Skin epidermis (tissue), 12 donors: Measurements from ENCODE around the gene DACT3.
A peak's percentile ranks its signal among the peaks of the same experiment; 100 is the strongest.

Source experiments
- H3K27ac ChIP-seq, 21 experiments: fragments of 200-600 bp; sonication (generic) in 11 of 21; one replicate each; pipeline ENCODE4 v1.5.0; 2020; ENCODE audit warnings: mild to moderate bottlenecking in 3 of 21, inconsistent platforms in 2 of 21, moderate library complexity in 2 of 21
- H3K4me3 ChIP-seq, 7 experiments: fragments of 200-600 bp; sonication (generic) in 2 of 7; one replicate each; pipeline ENCODE4 v1.5.0; 2020; ENCODE audit warnings: inconsistent platforms in 2 of 7, mild to moderate bottlenecking in 2 of 7, moderate library complexity in 1 of 7

The DACT3 gene, protein sequence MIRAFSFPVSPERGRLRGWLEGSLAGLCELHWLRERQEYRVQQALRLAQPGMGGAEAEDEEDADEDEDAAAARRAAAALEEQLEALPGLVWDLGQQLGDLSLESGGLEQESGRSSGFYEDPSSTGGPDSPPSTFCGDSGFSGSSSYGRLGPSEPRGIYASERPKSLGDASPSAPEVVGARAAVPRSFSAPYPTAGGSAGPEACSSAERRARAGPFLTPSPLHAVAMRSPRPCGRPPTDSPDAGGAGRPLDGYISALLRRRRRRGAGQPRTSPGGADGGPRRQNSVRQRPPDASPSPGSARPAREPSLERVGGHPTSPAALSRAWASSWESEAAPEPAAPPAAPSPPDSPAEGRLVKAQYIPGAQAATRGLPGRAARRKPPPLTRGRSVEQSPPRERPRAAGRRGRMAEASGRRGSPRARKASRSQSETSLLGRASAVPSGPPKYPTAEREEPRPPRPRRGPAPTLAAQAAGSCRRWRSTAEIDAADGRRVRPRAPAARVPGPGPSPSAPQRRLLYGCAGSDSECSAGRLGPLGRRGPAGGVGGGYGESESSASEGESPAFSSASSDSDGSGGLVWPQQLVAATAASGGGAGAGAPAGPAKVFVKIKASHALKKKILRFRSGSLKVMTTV

DNA sequence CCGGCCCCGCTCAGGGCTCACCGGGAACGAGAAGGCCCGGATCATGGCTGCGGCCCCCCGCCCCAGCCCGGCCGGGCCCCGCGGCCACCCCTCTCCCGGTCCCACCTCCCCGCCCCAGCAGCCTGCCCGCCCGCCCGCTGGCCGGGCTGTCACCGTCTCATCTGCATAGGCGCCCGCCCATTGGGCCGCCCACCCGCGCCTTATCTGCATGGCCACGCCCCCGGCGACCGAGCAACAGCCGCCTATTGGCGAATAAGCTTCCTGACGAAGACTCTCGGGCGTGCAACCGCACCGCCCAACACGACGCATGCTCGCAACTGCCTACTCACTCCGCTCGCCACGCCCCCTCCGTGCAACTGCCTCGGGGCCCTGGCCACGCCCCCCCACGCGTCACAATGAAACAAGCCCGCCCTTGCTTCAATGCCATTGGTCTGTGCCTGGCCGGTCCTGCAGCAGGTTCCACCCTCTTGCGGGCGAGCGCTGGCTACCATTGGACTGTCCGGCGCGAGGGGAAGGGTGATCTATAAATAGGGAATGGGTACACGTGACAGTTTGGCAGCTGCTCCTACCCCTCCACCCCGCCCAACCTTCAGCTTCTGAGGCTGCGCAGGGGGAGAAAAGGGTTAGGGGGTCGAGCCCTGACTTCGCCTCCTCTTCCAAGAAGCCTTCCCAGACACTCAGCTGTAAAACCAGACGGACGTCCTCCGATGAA lies at the start of gene DACT3:
Gene DACT3 (minus strand): TSS at position 163 of the 712 bp plus-strand sequence. CDS start 118 bp downstream, at position 45.
- Histone ChIP-seq H3K27ac (peak within 1 kb of the TSS in 17 of 21 experiments; percentile 0 to 83 (median 47)), H3K4me3 (peak within 1 kb of the TSS; percentile 43 to 57 (median 49))

DNA sequence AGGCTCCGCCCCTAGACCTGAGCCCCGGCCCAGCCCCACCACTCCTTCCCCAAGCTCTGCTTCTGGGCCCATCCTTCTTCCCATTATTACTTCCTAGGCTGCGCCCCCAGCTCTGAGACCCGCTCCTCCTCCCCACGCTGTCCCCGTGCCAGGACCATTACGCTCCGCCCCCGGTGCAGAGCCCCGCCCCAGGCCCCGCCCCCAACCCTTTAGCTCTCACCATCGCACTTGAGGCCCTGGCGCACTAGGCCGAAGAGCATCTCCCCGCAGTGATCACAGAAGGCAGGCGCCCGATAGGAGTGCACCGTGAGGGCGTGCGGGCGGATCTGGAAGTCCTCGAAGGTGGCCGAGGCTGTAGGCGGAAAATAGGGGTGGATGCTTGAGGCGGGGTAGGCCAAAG lies 49.7 kb upstream of the DACT3 start:
- Histone ChIP-seq H3K27ac (no peak overlapping the region), H3K4me3 (no peak overlapping the region)

DNA sequence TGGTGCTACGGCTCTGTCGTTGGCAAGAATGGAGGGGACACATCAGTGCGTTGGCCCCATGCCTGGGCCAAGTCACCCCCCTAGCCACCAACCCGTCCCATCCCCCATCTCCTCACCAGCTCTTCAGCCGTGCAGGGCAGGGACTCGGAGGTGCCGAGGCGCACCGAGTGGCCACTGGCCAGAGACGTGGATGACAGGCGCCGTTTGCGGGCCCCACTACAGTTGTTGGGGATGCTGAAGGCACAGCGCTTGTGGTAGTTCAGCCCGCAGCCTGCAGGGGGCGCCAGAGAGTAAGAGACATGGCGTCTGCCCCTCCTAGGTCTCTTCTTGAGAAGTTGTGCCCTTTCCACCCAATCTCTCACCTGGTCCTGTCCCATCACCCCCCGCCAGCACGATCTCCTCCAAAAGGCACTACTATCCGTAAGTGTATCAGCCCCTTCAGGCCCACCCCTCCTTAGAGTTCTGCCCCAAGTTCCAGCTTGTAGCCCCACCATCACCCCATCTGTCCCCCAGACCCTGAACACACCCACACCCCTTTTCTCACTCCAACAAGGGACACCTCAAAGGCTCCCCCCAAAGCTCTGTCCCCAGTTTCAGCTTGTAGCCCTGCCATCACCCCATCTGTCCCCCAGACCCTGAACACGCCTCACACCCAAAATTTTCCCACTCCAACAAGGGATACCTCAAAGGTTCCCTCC lies 43.5 kb upstream of the DACT3 start:
- no peak overlapping the region for H3K4me3 ChIP-seq
- no peak overlapping the region for H3K27ac ChIP-seq

DNA sequence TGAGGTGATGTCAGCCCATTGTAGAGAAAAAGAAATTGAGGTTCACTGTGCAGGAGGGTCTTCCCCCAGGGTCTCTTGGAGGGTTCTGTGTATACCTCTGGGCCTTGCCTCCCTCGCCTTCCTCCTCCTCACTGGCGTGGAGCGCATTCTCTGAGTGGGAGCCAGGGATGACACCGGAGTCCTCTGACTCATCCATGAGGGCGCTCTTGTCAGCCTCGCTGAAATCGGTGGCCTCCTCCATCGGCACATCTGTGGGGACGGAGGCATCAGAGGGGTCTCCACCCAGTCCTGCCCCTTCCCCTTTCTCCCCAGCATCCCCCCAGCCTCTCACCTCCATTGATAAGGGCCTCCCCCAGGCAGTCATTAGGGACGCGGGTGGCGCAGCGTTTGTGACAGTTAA lies 39.7 kb upstream of the DACT3 start:
- Histone ChIP-seq H3K27ac (no peak overlapping the region), H3K4me3 (no peak overlapping the region)

DNA sequence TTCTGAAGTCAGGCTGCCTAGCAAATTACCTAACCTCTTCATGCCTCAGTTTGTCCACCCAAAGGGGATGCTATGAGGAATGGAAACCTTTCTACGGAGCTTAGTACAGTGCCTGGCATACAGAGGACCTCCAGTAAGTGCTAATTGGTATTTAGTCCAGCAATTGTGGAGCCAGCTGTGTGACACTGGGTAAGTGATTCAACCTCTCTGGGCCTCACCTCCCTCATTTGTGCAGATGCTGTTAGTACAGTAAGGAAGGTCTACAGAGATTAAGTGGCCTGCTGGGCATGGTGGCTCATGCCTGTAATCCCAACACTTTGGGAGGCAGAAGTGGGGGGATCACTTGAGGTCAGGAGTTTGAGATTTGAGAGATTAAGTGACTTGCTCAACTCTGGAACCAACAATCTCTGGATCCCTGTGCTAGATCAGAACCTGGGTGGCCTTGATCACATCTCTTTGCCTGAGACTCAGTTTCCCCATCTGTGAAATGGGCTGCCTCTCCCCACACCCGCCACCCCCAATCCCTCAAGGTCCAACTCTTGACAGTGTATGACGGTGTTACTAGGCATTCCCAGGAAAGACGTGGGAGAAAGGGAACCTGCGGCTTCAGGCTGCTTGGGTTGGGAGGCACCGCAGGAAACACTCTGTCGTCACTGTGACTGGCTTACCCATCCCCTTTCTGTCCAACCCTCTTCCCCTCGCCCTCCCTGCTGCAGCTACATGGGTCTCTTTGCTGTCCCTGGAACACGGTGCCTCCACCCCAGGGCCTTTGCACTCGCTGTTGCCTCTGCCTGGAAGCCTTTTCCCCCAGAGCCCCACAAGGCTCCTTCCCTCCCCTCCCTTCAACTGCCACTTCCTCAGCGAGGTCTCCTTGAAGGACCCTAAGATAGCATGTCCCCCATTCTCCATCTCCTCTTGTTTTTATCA lies 37.7 kb upstream of the DACT3 start:
- H3K4me3 ChIP-seq: no peak overlapping the region
- no peak overlapping the region for H3K27ac ChIP-seq

DNA sequence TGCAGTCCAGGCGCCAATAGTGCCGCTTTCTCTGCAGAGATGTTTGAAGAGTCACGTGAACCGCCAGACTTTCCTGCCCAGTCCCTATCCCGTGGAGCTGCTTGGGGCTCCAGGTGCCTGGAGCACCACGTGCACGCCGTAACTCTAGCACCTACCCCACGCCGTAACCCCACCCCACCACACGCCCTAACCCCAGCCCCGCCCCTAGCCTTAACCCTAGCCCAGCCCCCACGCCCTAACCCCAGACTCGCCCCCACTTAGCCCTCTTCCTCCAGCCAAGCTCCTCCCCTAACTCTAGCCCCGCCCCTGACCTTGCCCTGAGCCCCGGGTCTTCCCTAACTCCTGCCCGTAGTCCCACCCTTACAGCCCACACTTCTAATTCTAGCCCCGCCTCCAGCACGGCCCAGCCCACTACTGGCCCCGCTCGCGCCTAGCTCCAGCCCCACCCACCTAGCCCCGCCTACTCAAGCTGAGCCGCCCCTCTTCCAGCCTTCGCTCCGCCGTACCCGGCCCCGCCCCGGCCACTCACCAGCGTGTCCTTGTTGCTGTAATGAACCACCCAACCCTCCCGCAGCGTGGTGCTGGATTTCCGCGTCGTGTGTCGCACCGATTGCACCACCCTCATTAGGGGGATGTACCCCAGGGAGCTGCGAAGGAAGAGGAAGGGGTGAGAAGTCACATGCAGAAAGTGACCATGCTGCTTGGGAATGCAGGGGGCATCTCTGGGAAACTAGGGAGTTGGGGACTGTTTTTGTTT lies 36.4 kb upstream of the DACT3 start:
- Histone ChIP-seq H3K27ac (peak overlapping the region in 2 of 21 experiments; percentile 6 to 14), H3K4me3 (no peak overlapping the region)

DNA sequence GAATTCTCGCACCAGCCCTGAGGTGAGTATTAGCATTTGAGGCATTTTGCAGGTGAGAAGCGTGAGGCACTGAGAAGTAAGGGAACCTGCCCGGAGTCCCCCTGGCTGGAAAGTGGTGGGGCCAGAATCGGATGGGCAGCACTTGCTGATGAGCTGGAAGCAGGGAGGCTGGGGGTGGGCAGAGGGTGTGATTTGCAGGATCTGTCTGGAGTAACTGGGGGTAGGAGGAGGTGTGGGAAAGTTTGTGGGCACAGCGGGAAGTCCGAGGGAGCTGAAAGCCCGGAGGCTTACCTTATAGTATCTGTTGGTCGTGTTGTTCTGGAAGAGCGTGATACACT lies 35.9 kb upstream of the DACT3 start:
- Histone ChIP-seq H3K4me3 (no peak overlapping the region), H3K27ac (no peak overlapping the region)

DNA sequence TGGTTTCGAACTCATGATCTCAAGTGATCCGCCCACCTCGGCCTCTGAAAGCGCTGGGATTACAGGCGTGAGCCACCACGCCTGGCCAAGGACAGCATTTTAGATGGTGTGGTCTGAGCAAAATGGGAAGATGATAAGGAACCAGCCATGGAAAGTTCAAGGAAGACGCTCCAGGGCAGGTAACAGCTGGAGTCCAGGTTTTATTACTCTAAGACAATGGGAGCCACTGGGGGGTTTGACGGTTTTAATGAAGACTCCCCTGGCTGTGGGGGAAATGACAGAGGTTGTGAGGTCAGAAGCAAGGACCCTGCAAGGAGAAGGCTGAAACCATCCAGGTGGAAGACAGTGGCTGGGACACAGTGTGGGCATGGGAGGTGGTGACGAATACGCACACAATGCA lies 35.1 kb upstream of the DACT3 start:
- H3K4me3 ChIP-seq: no peak overlapping the region
- H3K27ac ChIP-seq: no peak overlapping the region

DNA sequence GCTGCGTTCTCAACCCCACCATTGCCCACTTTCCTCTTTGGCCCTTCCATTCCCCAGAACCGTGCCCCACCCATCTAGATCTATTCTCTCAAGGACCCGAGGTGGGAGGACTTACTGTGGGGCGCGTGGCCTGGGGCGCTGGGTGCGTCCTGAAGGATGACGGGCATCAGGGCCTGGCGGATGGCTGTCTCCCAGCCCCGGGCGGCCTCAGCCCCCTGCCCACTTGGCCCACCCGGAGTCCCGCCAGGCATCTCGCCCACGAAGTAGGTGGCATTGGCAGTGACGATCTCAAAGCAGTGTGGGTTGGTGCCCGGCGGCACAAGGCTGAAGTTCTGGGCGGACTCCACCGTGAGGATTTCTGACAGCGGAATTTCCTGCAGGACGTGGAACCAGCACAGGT lies 32.8 kb upstream of the DACT3 start:
- H3K27ac ChIP-seq: no peak overlapping the region

DNA sequence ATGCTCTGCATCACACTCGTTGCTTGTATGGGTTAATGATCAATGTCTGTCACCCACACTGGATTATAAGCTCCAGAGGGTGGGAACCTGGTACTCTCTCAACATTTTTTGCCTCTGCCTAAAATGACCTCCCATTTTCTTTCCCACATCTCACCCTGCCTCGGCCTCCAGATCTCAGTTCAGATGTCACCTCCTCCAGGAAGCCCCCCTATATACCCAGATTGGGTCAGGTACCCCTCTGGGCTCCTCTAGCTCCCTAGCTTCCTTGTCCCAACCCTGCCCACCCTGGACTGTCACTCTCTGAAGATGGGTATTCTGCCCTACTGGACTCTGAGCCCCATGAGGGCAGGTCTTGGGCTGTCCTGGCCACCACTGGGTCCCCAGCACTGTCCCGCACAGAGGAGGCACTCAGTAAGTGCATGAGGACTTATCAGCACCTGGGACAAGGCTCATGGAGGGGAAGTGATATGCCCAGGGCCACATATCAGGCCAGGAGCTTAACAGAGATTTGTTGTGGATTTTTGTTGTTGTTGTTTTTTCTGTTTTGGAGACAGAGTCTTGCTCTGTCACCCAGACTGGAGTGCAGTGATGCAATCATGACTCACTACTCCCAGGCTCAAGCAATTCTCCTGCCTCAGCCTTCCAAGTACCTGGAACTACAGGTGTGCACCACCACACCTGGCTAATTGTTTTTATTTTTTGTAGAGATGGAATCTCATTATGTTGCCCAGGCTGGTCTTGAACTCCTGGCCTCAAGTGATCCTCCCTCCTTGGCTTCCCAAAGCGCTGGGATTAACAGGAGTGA lies 32.1 kb upstream of the DACT3 start:
- H3K27ac ChIP-seq: no peak overlapping the region
- no peak overlapping the region for H3K4me3 ChIP-seq

More for the DNA sequence above, 32.8 kb upstream of the DACT3 start:
- H3K4me3 ChIP-seq: no peak overlapping the region

DNA sequence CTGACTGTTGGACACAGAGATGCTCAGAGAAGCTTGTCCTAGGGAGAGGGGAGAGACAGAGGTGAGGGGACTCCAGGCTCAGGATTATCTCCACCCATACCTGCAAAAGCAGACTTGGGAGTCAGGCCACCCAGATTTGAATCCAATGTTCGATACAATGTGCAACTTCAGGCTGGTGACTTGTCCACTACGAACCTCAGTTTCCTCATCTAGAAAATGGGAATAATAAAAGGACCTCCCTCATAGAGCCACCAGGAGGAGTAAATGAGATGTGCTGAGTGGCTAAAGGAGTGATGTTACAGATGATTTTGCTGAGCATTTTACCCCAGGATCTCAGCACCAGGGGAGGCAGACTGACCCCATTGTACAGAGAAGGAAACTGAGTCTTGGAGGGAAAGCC lies 31.0 kb upstream of the DACT3 start:
- Histone ChIP-seq H3K27ac (no peak overlapping the region), H3K4me3 (no peak overlapping the region)

DNA sequence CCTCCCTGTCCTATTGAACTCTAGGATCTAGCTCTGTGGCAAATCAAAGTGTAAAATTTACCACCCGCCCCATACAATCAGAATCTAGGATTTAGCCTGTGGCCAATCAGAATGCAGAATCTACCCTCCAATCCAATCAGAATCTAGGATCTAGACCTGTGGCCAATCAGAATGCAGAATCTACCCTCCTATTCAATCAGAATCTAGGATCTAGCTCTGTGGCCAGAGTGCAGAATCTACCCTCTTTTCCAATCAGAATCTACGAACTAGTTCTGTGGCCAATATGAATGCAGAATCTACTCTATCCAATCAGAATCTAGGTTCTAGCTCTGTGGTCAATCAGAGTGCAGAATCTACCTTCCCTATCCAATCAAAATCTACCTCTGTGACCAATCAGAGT lies 30.1 kb upstream of the DACT3 start:
- H3K27ac ChIP-seq: no peak overlapping the region
- H3K4me3 ChIP-seq: no peak overlapping the region

DNA sequence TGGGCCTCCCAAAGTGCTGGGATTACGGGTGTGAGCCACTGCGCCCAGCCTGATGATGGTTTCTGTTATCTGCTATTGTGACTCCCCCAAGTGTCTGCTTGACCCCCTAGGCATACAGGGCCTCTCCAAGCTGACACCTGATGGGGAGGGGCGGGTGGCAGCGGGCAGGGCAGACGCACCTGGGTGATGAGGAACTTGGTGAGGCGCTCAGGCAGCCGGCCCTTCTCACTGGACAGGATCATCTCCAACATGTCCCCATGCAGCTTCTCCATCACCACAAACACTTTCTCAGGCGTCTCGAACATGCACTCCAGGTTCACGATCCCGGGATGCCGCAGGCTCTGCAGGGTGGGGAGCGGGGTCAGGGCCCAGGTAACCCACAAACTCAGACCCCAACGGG lies 28.4 kb upstream of the DACT3 start:
- Histone ChIP-seq H3K4me3 (no peak overlapping the region), H3K27ac (no peak overlapping the region)

DNA sequence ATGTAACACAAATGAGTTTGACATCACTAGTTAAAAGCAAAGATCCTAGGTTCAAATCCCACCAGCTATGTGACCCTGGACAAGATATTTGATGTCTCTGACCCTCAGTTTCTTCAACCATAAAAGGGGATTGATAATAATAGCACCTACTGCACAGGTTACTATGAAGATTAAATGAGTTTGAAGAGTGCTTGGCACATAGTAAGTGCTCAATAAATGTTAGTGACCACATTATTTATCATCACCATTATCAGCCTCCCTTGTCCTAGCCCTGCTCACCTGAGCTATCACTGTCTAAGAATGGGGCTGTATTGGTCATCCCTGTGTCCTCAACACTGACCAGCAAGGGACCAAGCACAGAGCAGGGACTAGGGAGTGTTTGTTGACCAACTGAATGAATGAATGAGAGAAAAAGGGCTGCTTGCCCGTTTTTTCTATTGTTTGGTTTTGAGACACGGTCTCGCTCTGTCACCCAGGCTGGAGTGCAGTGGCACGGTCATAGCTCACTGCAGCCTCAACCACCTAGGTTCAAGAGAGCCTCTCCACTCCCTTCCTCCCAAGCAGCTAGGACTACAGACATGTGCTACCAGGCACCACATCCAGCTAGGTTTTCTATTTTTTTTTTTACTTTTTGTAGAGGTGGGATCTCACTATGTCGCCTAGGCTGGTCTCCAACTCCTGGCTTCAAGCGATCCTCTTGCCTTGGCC lies 26.6 kb upstream of the DACT3 start:
- Histone ChIP-seq H3K4me3 (no peak overlapping the region), H3K27ac (no peak overlapping the region)

DNA sequence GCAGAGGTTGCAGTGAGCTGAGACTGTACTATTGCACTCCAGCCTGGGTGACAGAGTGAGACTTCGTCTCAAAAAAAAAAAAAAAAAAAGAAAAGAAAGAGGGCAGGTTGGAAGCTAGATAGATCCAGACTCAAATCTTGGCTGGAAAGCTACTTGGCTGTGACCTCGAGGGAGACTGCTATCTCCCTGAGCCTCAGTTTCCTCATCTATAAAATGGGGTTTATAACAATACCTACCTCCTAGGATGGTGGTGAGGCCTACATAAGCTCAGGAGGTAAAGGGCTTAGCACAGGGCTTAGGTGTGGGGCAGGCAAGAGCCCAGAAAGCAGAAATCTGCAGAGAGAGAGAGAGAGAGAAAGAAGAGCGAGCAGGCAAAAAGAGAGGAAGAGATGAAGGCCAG lies 24.2 kb upstream of the DACT3 start:
- no peak overlapping the region for H3K4me3 ChIP-seq
- no peak overlapping the region for H3K27ac ChIP-seq

DNA sequence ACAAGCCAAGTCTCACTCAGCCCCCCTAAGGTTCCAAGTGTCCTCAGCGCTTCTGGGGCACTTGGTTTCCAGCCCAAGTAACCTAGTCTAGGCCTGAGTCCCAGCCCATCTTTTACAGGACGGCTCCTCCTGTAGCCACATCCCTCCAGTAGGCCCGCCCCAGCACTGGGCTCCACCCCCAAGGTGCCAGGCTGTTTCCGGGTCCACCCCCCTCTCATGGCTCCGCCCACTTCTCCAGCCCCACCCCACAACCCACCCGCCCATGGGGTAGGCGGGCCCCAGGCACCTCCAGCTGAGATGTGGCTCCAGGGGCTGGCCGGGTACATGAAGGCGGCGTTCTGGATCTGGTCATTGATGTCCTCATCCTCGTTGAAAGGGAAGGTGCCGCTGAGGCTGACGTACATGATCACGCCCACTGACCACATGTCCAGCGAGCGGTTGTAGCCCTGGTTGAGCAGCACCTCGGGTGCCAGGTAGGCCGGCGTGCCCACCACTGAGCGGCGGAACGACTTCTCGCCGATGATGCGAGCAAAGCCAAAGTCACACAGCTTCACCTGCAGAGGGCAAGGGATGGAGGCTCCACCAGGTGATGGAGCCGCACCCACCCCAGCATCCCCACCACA lies 17.2 kb upstream of the DACT3 start:
- H3K4me3 ChIP-seq: no peak overlapping the region
- no peak overlapping the region for H3K27ac ChIP-seq
